Aorta (tissue), 5 donors: Measurements from ENCODE around the gene LHFPL2. TPM values are rescaled to one million over a fixed set of nuclear protein-coding genes. Genes with fewer than 3 reads are reported as not detected.
A peak's percentile ranks its signal among the peaks of the same experiment; 100 is the strongest.

Experiments
- ATAC-seq: fragments of 200-7000 bp; cut with Tn5 transposase; one replicate; pipeline ENCODE4 v1.9.1; 2022; ENCODE audit warnings: moderate library complexity; ENCODE audit not compliant: low FRiP score
- DNase-seq, 2 donors: peaks; one replicate each; pipeline ENCODE4 v3.0.0-alpha.2; 2020
- H3K27ac ChIP-seq, 2 donors: one replicate each; pipeline ENCODE4 v1.5.1; 2013; ENCODE audit warnings: low read length in 2 of 2, mild to moderate bottlenecking in 2 of 2, moderate library complexity in 2 of 2, control low read depth in 1 of 2, inconsistent platforms in 1 of 2, low read depth in 1 of 2
- H3K27me3 ChIP-seq, 2 donors: one replicate each; pipeline ENCODE4 v1.6.1; 2013; ENCODE audit warnings: control low read depth in 1 of 2, low read length in 1 of 2, mild to moderate bottlenecking in 1 of 2, moderate library complexity in 1 of 2; ENCODE audit not compliant: insufficient read depth in 2 of 2, control insufficient read depth in 1 of 2
- H3K36me3 ChIP-seq, 2 donors: one replicate each; pipeline ENCODE4 v1.6.1; 2013; ENCODE audit warnings: control low read depth in 1 of 2, low read length in 1 of 2, mild to moderate bottlenecking in 1 of 2; ENCODE audit not compliant: insufficient read depth in 2 of 2, control insufficient read depth in 1 of 2
- H3K4me1 ChIP-seq, 2 donors: one replicate each; pipeline ENCODE4 v1.6.1; 2013; ENCODE audit warnings: low read length in 2 of 2, control low read depth in 1 of 2, mild to moderate bottlenecking in 1 of 2, moderate library complexity in 1 of 2; ENCODE audit not compliant: insufficient read depth in 2 of 2, control insufficient read depth in 1 of 2
- H3K4me3 ChIP-seq, 2 donors: one replicate each; pipeline ENCODE4 v1.5.1; 2013; ENCODE audit warnings: low read length in 2 of 2, control low read depth in 1 of 2, mild to moderate bottlenecking in 1 of 2
- H3K9me3 ChIP-seq: one replicate; pipeline ENCODE4 v1.6.1; 2013; ENCODE audit warnings: mild to moderate bottlenecking, low read length; ENCODE audit not compliant: control insufficient read depth
- WGBS, 2 donors: extraction: QIAGEN DNeasy Blood & Tissue Kit; methylation state at CpG; one replicate each; pipeline ENCODE4 v1.1.7; 2013; 5-methylcytosine and 5-hydroxymethylcytosine counted together
- intact Hi-C, 2 donors: fragments of 100-400 bp; cut with DNase I; formaldehyde crosslinking; loops; one replicate each; pipeline versions ENCODE4 v1.14.2 to v1.15.0; 2022
- polyA plus RNA-seq, 2 donors: library from polyadenylated mRNA; stranded (reverse); fragments of 200-250 nt; gene quantifications; one replicate each; pipeline ENCODE4 v1.2.3, GENCODE V29; 2013
- total RNA-seq, 2 donors: library from RNA; stranded (reverse); fragmentation: NEBNext Ultra II Directional; extraction: Animal tissue kit (Norgen Biotek cat#: 25700); gene quantifications; one replicate each; pipeline ENCODE4 v1.2.1, GENCODE V29; 2021
- donor health status: healthy with polysubstance abuse.
- donor health status: Bipolar disorder and iron deficiency.
- donor health status: DM: no; HTN: no; CAD: no.
- donor health status: DM: no; HTN: no; CAD: no.
- donor health status: DM: yes; HTN: yes; CAD: no.

The LHFPL2 gene
- total and polyA plus RNA-seq, 4 donors, result 16.4 to 43.1 (median 29.3) TPM

GRCh38 chr5:78553580-78554353 is 94.8 kb downstream of the LHFPL2 start:
- WGBS, 2 donors, result 78 to 83% methylated on average over 14 of the region's 14 CpGs
- intact Hi-C loops, result loop anchor here in 1 of 2 donors (5.0 kb wide), 1 partner anchor 44 kb away; no protein-coding TSS in a partner anchor
- DNase-seq, result no peak

GRCh38 chr5:78552729-78553342 is 95.7 kb downstream of the LHFPL2 start:
- Histone ChIP-seq H3K36me3 (no peaks in the 10 kb centered on the region), H3K9me3 (no peaks in the 10 kb centered on the region), H3K4me3 (no peak overlapping the region), H3K27ac (no peak overlapping the region), H3K4me1 (peaks cover 0 to 4% of the 10 kb centered on the region in 2 donors), H3K27me3 (no peaks in the 10 kb centered on the region)
- DNase-seq, result no peak
- no peak for ATAC-seq
- 92% methylated on average over 12 of the region's 12 CpGs for WGBS, 2 donors
- intact Hi-C loops, result loop anchor here in 1 of 2 donors (5.0 kb wide), 1 partner anchor 44 kb away; no protein-coding TSS in a partner anchor

More at GRCh38 chr5:78553580-78554353, 94.8 kb downstream of the LHFPL2 start:
- Histone ChIP-seq H3K4me1 (peaks cover 0 to 4% of the 10 kb centered on the region in 2 donors), H3K27ac (no peak overlapping the region), H3K27me3 (no peaks in the 10 kb centered on the region), H3K4me3 (no peak overlapping the region), H3K36me3 (no peaks in the 10 kb centered on the region), H3K9me3 (no peaks in the 10 kb centered on the region)
- ATAC-seq, result no peak

DNA sequence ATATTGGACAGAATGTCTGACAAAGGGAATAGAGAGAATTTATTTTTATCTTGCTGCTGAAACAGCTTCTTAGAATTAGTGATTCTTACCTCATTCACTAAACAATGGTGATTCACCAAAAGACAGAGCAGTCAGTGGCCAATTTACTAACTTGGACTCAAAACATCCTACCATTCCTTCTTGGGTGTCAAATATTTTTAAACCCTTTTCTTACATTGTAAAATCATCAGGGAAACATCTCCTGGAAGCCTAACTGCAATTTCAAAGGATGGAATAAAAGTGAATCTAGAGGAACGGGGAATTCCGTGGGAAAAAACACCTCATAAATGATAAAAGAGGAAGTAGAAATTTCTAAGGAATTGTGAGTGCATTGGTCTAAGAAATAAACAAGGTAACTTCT is 97.7 kb downstream of the LHFPL2 start:
- H3K27ac ChIP-seq, result no peak overlapping the region
- H3K36me3 ChIP-seq, result no peaks in the 10 kb centered on the region
- H3K4me1 ChIP-seq, result peaks cover 0 to 7% of the 10 kb centered on the region in 2 donors
- WGBS, 2 donors, result 84 to 89% methylated on average over 2 of the region's 2 CpGs
- intact Hi-C loops, result loop anchor here in 1 of 2 donors (5.0 kb wide), 1 partner anchor 46 kb away; no protein-coding TSS in a partner anchor
- ATAC-seq (no peak), DNase-seq (no peak)
- no peaks in the 10 kb centered on the region for H3K27me3 ChIP-seq
- H3K4me3 ChIP-seq, result no peak overlapping the region
- H3K9me3 ChIP-seq, result no peaks in the 10 kb centered on the region

DNA sequence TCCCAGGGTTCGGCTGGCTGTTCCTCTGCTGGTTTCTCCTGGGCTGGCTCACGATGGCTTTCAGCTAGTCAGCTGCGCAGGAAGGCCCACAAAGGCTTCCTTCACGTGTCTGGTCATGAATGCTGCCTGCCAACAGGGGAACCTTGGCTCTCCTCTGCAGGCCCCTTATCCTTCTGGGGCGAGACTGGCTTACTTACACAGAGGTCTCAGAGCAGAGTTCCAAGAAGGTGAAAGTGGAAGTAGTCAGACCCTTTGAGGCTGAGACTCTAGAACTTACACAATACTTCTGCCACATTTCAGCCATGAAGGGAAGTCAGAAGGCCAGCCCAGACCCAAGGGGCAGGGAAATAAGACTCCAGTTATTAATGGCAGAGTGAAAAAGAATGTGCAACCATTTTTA is 99.5 kb downstream of the LHFPL2 start:
- H3K4me3 ChIP-seq, result no peak overlapping the region
- peak overlapping the region; percentile 19 to 43 for H3K27ac ChIP-seq
- no peaks in the 10 kb centered on the region for H3K9me3 ChIP-seq
- DNase-seq (no peak), ATAC-seq (peak; percentile 1)
- no peaks in the 10 kb centered on the region for H3K27me3 ChIP-seq
- peaks cover 0 to 7% of the 10 kb centered on the region in 2 donors for H3K4me1 ChIP-seq
- intact Hi-C loops, result loop anchor here in 1 of 2 donors (5.0 to 10.0 kb wide), 2 partner anchors 103 to 276 kb away; no protein-coding TSS in a partner anchor
- no peaks in the 10 kb centered on the region for H3K36me3 ChIP-seq
- 57 to 70% methylated on average over 5 of the region's 5 CpGs for WGBS, 2 donors

DNA sequence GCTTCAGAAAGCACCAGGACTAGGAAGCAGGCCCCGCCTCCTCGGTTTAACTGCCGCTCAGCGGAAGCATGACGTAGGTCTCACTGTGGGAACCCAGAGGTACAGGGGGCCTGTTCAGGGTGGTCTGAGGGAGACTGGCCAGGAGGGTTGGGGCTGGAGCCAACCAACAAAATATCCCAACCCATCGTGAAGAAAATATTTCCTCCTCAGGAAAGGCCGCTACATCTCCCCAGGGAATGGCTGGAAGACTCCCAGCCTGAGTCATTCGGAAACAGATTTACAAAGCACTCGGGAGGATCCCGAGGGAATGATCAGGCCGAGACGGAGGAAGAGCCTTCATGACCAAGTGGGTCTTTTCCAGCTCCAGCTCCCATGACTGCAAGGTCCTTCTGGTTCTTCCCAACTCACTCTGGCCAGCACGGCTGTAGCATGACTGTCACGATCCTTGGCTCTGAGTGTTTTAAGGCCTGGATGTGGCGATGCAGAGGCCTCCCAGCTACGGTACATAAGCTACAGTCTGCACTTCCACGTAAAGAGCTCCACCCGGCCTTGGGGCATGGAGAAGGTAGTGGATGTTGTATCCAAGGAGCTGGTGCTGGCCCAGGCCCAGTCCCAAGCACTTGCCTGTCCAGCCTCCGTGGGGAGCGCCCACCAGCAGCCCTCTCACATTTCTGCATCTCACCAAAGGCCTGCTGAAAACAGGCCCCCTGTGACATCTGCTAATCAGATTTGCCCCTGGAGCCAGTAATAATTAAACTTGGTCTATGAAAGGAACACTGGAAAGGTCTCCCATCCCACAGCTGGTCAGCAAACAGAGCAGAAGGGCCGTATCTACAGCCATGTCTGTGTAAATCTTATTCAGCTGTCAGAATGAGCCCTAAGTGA is 100.6 kb downstream of the LHFPL2 start:
- Histone ChIP-seq H3K4me1 (peaks cover 0 to 7% of the 10 kb centered on the region in 2 donors), H3K4me3 (no peak overlapping the region), H3K27me3 (no peaks in the 10 kb centered on the region), H3K27ac (peak overlapping the region; percentile 29 to 95), H3K9me3 (no peaks in the 10 kb centered on the region), H3K36me3 (no peaks in the 10 kb centered on the region)
- 7 to 11% methylated on average over 21 of the region's 21 CpGs for WGBS, 2 donors
- ATAC-seq (peak; percentile 89), DNase-seq (peak; percentile 94 to 95)
- intact Hi-C loops, result loop anchor here in 1 of 2 donors (5.0 to 10.0 kb wide), 2 partner anchors 104 to 277 kb away; no protein-coding TSS in a partner anchor

- no peaks in the 10 kb centered on the region for H3K9me3 ChIP-seq
- DNase-seq, result no peak
- 51 to 52% methylated on average over 5 of the region's 5 CpGs for WGBS, 2 donors
- H3K36me3 ChIP-seq, result no peaks in the 10 kb centered on the region
- H3K27me3 ChIP-seq, result no peaks in the 10 kb centered on the region
- peak overlapping the region; percentile 14 to 93 for H3K27ac ChIP-seq
- H3K4me3 ChIP-seq, result no peak overlapping the region
- intact Hi-C loops, result loop anchor here in 1 of 2 donors (5.0 to 10.0 kb wide), 2 partner anchors 105 to 278 kb away; no protein-coding TSS in a partner anchor
- peaks cover 0 to 7% of the 10 kb centered on the region in 2 donors for H3K4me1 ChIP-seq
- peak; percentile 12 for ATAC-seq
These were observed 101.4 kb downstream of the LHFPL2 start for GRCh38 chr5:78547183-78547582.

DNA sequence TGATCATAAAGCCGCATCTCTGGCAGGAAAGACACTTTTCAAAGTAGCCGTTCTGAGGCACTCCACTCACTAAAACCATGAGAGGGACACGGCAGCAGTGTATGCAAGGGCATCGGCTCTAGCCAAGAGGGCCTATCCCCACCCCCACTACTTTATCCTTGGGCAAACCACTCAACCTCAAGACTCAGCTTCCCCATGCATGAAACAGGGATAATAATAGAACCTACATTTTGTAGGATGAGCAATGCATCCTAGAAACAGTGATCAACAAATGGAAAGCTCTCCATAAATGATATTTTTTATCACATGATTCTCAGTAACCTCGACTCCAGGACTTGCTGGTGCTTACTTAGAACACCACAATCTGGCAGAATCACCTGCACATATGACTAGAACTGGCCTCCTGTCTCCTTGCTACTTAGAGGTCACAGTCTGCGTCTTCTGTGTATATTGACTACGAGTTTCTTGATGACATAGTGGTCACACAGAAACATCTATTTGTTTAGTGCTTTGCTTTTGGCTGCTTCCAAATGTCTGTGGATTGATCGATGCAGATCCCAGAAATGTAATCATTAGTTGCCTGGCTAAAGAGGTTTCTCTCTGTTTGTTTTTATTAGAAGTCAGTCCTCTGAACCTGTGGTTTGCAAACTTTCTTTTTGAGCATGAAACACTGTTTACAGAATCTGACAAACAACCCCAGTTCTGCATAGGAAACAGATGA is 102.1 kb downstream of the LHFPL2 start:
- WGBS, 2 donors, result 73 to 75% methylated on average over 8 of the region's 8 CpGs
- peak overlapping the region in 1 of 2 donors; percentile 38 for H3K27ac ChIP-seq
- H3K9me3 ChIP-seq, result no peaks in the 10 kb centered on the region
- no peak overlapping the region for H3K4me3 ChIP-seq
- ATAC-seq (no peak), DNase-seq (no peak)
- H3K27me3 ChIP-seq, result no peaks in the 10 kb centered on the region
- H3K4me1 ChIP-seq, result peaks cover 0 to 7% of the 10 kb centered on the region in 2 donors
- H3K36me3 ChIP-seq, result no peaks in the 10 kb centered on the region
- intact Hi-C loops, result loop anchor here in 1 of 2 donors (5.0 to 10.0 kb wide), 2 partner anchors 106 to 278 kb away; no protein-coding TSS in a partner anchor
